A673 (cell line): Measurements from ENCODE around the gene MYO19. TPM values are rescaled to one million over a fixed set of nuclear protein-coding genes. Genes with fewer than 3 reads are reported as not detected.

ENCODE experiments used
- BruUV-seq: library from RNA; stranded (reverse); fragments of 400-500 nt; replicated peaks from 2 replicates; lab custom pipeline; 2021; lab: Mats Ljungman, UMichigan
- CTCF ChIA-PET: fragments of 300-600 bp; sonication (Branson Sonifier 250); formaldehyde crosslinking; loops from one replicate; lab custom pipeline; 2022; ENCODE audit warnings: antibody characterized with exemption; lab: Charles Lee
- POLR2A ChIA-PET: fragments of 300-600 bp; sonication (Branson Sonifier 250); formaldehyde crosslinking; loops from one replicate; lab custom pipeline; 2022; ENCODE audit warnings: antibody characterized with exemption; ENCODE audit not compliant: low non-redundant PET; lab: Charles Lee
- DNase-seq: peaks from one replicate; pipeline ENCODE4 v3.0.0-alpha.2; 2015; ENCODE audit warnings: low spot score
- H3K27ac ChIP-seq: fragments of 200-600 bp; sonication (generic); 2 replicates; pipeline ENCODE4 v1.5.1; 2016; ENCODE audit warnings: mixed run types, low read depth, mild to moderate bottlenecking, mixed read lengths, antibody characterized with exemption, low read length; ENCODE audit not compliant: poor library complexity, severe bottlenecking
- H3K27me3 ChIP-seq: fragments of 200-600 bp; sonication (generic); replicated peaks from 2 replicates; pipeline ENCODE4 v1.6.1; 2017; ENCODE audit warnings: mixed run types, low read depth, mild to moderate bottlenecking, mixed read lengths, antibody characterized with exemption, low read length; ENCODE audit not compliant: insufficient read depth, poor library complexity
- H3K36me3 ChIP-seq: fragments of 200-600 bp; sonication (generic); 2 replicates; pipeline ENCODE4 v1.6.1; 2016; ENCODE audit warnings: mixed run types, mild to moderate bottlenecking, mixed read lengths, antibody characterized with exemption, low read length; ENCODE audit not compliant: insufficient read depth, poor library complexity, severe bottlenecking
- H3K4me1 ChIP-seq: fragments of 200-600 bp; sonication (generic); 2 replicates; pipeline ENCODE4 v1.6.1; 2017; ENCODE audit warnings: mixed run types, mild to moderate bottlenecking, mixed read lengths, antibody characterized with exemption, low read length; ENCODE audit not compliant: insufficient read depth, poor library complexity, severe bottlenecking
- H3K4me3 ChIP-seq: fragments of 200-600 bp; sonication (generic); 2 replicates; pipeline ENCODE4 v1.5.1; 2016; ENCODE audit warnings: low read depth, mixed run types, mild to moderate bottlenecking, mixed read lengths, low read length; ENCODE audit not compliant: poor library complexity, severe bottlenecking
- H3K9me3 ChIP-seq: fragments of 200-600 bp; sonication (generic); 2 replicates; pipeline ENCODE4 v1.6.1; 2016; ENCODE audit warnings: mixed run types, low read depth, mild to moderate bottlenecking, mixed read lengths, antibody characterized with exemption, low read length; ENCODE audit not compliant: poor library complexity, severe bottlenecking
- CTCF ChIP-seq: fragments of 300-800, 200-600 bp; sonication (generic); conservative IDR thresholded peaks from 2 replicates; pipeline ENCODE4 v1.5.1; 2017; ENCODE audit warnings: low read depth, mild to moderate bottlenecking, antibody characterized with exemption, low read length, moderate library complexity, mixed read lengths
- EZH2 ChIP-seq: fragments of 200-600 bp; sonication (generic); IDR thresholded peaks from 2 replicates; pipeline ENCODE4 v1.6.1; 2017; ENCODE audit warnings: borderline replicate concordance, low read depth, mild to moderate bottlenecking, mixed read lengths, antibody characterized with exemption, low read length; ENCODE audit not compliant: poor library complexity, severe bottlenecking
- intact Hi-C: fragments of 100-400 bp; cut with micrococcal nuclease; formaldehyde crosslinking; loops from one replicate; pipeline ENCODE4 v1.10.0; 2022; ENCODE audit not compliant: unreplicated experiment
- total RNA-seq: library from RNA; stranded (reverse); gene quantifications from 2 replicates; pipeline ENCODE4 v1.2.3, GENCODE V29; 2021

Gene MYO19
- total RNA-seq, 1 experiment from 2014 or later = 53.0 TPM

GRCh38 chr17:36461330-36462110 lies 73.1 kb downstream of the MYO19 start:
- no TSS peak for BruUV-seq
- TF ChIP-seq EZH2 (no peak), CTCF (no peak)
- Histone ChIP-seq H3K9me3 (no peaks in the 10 kb centered on the region), H3K4me3 (no peak overlapping the region), H3K27ac (no peak overlapping the region), H3K27me3 (peaks cover 18% of the 10 kb centered on the region), H3K36me3 (no peaks in the 10 kb centered on the region), H3K4me1 (no peaks in the 10 kb centered on the region)
- intact Hi-C loops = no loop called here
- POLR2A ChIA-PET = no interaction called here
- CTCF ChIA-PET = no interaction called here
- DNase-seq = no peak

DNA sequence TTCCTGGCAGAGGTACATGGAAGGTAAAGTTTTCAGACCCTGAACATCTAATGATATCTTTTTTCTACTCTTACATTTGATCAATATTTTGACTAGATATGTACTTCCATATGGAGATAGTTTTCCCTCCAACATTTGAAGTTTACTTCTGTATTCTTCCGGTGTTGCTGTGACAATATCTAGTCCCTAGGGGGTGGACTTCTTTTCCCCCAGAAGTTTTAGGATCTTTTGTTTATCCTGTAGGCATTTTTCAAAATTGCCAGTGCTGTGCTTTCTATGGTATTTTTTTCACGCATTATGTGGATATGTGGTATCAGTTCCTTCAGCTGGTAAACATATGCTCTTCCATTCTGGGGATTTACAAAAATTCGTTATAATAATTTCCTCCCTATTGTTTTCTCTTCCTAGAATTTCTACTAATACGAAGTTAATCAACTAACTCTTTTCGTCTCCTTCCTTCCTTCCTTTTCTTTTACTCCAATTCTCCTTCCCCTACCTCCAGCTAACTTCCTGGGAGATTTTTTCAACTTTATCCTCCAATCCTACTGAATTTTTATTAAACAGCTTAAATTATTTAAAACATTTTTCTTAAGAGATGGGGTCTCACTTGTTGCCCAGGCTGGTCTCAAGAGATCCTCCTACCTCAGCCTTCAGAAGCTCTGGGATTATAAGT lies 74.3 kb downstream of the MYO19 start:
- Histone ChIP-seq H3K9me3 (no peaks in the 10 kb centered on the region), H3K27me3 (peaks cover 12% of the 10 kb centered on the region), H3K4me3 (no peak overlapping the region), H3K36me3 (no peaks in the 10 kb centered on the region), H3K27ac (no peak overlapping the region), H3K4me1 (no peaks in the 10 kb centered on the region)
- ChIA-PET POLR2A (no interaction called here), CTCF (no interaction called here)
- no peak for DNase-seq
- TF ChIP-seq CTCF = no peak
- no peak for TF ChIP-seq EZH2
- intact Hi-C loops = no loop called here
- no TSS peak for BruUV-seq

DNA sequence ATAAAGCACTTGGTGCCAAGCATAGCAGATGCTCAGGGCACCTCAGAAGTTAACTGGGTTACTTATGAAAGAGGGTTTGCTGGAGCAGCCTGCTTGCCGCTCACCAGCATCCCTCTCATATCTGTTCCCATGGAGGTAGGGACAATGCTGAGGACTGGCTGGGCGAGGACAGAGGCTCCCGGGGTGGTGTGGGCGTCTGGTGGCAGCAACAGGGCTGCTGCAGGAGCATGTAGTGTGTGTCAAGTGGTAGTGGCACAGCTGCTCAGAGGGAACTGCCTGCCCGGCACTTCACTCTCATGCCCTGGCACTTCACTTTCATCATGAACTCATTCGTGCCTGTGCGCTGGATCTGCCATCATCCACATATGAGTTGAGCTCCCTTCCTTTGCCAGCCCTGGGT lies 75.1 kb downstream of the MYO19 start:
- TF ChIP-seq CTCF (no peak), EZH2 (no peak)
- intact Hi-C loops = no loop called here
- Histone ChIP-seq H3K9me3 (no peaks in the 10 kb centered on the region), H3K27ac (no peak overlapping the region), H3K4me1 (no peaks in the 10 kb centered on the region), H3K4me3 (no peak overlapping the region), H3K36me3 (no peaks in the 10 kb centered on the region), H3K27me3 (peaks cover 7% of the 10 kb centered on the region)
- POLR2A ChIA-PET = no interaction called here
- CTCF ChIA-PET = no interaction called here
- no TSS peak for BruUV-seq
- DNase-seq = no peak
